Stimulated activated CD4-positive, alpha-beta T cell treated with anti-CD3 and anti-CD28 coated beads, Interleukin-15, amount 100 ng/mL, for 24 hours (primary cell): Measurements from ENCODE around the gene HECA.
"Not testable (repeated sequence)": the region's sequence is repeated elsewhere in the genome, so short reads cannot be mapped to it uniquely, and the experiment has no call there.

Experiments used
- DNase-seq: peaks from one replicate; pipeline ENCODE4 v3.0.0-alpha.2; 2020

Gene HECA, protein sequence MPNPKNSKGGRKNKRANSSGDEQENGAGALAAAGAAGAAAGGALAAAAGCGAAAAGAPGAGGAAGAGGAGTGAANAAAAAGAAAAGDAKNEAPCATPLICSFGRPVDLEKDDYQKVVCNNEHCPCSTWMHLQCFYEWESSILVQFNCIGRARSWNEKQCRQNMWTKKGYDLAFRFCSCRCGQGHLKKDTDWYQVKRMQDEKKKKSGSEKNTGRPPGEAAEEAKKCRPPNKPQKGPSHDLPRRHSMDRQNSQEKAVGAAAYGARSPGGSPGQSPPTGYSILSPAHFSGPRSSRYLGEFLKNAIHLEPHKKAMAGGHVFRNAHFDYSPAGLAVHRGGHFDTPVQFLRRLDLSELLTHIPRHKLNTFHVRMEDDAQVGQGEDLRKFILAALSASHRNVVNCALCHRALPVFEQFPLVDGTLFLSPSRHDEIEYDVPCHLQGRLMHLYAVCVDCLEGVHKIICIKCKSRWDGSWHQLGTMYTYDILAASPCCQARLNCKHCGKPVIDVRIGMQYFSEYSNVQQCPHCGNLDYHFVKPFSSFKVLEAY

GRCh38 chr6:139134817-139135577 is at the start of gene HECA:
Gene HECA, plus strand, starts transcription at chr6:139135080. Its CDS starts 317 bp downstream, at chr6:139135397.
- DNase-seq: peak; percentile 100

DNA sequence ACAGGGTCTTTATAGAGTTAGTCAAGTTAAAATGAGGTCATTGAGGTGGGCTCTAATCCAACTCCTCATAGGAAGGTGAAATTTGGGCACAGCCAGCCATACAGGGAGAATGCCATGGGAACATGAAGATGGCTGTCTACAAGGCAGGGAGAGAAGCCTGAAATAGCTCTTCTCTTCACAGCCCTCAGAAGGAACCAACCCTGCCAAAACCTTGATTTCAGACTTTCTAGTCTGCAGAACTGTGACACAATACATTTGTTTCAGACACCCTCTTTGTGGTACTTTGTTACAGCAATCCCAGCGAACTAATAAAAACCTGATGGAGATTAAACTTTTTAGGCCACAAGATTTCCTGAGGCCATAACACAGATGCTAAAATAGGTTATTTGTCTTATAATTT is 43.1 kb upstream of the HECA start:
- DNase-seq: no peak

DNA sequence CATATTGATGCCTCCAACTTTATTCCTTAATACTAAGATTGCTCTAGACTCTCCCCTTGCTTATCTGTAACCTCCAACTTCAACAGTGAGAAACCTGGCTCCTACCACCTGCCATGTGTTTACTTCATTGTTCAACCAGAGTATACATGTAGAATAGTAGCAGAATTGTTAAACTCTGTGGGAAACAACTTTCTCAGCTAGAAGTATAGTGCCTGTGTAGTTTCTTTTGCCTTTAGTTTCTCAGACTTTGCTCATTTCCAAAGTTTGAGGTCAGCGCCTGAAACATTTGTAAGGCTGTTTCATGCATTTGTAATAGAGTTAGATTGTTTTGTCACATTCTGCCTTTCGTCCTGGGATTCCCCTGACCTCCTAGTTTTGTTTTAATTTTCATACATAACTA is 34.9 kb upstream of the HECA start:
- DNase-seq: peak; percentile 11

- no peak for DNase-seq
Observed at GRCh38 chr6:139107051-139107450, 27.8 kb upstream of the HECA start.

DNA sequence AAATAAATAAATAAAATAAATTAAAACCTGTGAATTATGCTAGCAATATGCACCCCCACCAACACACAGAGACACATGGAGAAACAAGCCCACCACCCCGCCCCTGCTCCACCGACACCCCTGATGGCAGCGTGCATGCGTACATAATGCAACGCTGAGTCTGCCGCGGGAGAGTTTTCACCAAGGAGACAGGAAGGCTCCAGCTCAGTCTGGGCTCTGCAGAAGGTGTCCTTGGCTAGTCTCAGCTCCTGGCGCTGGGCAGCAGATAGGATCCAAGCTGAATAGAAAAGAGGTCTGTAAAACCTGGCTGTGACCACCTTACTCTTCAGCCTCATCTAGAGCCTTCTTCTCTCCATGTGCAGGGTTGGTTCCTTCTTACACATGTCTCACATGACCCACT is 26.5 kb upstream of the HECA start:
- DNase-seq: no peak

GRCh38 chr6:139109558-139109957 is 25.3 kb upstream of the HECA start:
- DNase-seq: peak; percentile 52

- DNase-seq: no peak
Observed at GRCh38 chr6:139112146-139112545, 22.7 kb upstream of the HECA start.

DNA sequence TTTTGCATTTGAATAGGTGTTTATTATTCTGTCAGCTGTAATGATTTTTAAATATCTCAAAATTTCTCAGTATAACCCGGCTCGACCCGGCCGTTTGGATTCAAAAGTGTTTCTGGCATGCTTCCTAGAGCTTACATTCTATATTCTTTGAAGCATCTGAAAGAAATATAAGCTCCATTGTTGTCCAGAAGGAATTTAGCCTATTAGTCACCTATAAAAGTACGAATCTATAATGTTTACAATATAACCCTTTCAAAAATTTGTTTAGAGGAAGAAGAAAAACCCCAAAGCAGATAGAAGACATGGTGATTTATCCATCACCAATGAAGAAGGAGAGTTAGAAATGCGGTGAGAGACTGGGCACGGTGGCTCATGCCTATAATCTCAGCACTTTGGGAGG is 22.3 kb upstream of the HECA start:
- no peak for DNase-seq

DNA sequence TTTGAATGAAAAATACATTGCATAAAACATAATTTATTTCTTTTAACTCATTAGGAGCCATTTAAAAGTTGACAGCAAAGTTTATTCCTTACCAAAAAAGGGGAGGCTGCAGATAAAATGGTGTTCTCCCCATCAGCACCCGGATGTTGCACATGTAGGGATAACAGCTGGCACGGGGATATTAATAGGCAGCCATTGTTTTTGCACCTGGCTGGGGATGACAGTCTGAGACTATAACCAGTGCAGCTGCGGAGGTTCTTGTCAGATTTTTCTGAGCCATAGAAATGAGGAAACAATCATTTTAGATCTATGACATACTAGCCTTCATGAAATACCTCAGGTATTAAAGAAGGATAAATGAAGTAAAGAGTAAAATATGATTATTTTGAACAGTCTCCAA is 20.1 kb upstream of the HECA start:
- no peak for DNase-seq

GRCh38 chr6:139115989-139116758 is 18.7 kb upstream of the HECA start:
- no peak for DNase-seq

GRCh38 chr6:139117734-139118133 is 17.1 kb upstream of the HECA start:
- DNase-seq: no peak

GRCh38 chr6:139119552-139119951 is 15.3 kb upstream of the HECA start:
- DNase-seq: no peak

DNA sequence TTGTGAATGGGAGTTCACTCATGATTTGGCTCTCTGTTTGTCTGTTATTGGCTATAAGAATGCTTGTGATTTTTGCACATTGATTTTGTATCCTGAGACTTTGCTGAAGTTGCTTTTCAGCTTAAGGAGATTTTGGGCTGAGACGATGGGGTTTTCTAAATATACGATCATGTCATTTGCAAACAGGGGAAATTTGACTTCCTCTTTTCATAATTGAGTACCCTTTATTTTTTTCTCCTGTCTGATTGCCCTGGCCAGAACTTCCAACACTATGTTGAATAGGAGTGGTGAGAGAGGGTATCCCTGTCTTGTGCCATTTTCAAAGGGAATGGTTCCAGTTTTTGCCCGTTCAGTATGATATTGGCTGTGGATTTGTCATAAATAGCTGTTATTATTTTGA is 12.1 kb upstream of the HECA start:
- not testable (repeated sequence) for DNase-seq

- DNase-seq: peak; percentile 81
Observed at GRCh38 chr6:139124887-139125672, 9.8 kb upstream of the HECA start.

DNA sequence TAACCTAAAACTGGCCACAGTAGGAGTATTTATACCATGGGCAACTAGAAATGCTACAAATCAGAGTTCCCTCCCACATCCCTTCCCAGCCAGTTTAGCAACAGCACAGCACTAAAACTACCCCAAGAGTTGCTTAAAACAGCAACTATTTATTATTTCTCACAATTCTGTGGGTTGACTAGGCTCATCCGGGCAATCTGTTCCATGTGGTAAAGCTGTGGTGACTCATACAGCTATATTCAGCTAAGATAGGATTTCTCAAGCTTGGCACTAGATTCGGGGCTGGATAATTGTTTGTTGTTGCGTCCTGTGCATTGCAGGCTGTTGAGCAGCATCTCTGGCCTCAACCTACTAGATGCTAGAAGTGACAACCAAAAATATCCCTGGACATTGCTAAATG is 8.6 kb upstream of the HECA start:
- DNase-seq: peak; percentile 45

DNA sequence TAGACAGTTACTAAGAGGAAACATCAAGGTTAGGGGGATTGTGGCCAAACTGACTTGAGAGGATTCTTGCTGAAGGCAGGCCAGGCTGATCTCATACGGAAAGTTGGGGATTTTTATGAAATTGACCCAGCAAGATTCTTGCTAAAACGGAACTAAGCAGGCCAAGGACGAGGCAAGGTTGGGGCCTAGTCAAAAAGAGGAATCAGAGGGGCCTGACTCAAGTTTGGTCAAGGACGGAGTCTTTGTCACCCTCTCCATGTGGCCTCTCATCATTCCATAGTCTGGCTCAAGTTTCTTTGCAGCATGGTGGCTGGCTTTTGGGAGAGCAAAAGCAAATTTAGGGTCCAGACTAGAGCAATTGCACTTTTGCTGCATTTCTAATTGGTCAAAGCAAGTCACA is 7.9 kb upstream of the HECA start:
- DNase-seq: no peak

DNA sequence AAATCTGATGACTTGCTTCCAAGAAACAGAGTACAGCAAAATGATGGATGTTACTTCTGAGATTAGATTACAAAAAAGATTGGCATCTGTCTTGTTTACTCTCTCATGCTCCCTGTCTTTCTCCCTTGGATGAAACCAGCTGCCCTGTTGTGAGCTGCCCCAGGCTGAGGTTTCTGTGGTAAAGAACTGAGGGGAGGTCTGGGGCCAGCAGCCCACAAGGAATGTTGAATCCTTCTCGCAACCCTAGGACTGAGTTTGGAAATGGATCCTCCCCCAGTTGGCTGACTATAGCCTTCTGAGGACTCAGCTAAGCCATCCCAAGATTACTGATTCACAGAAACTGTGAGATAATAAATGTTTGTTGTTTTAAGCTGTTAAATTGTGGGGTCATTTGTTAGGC is 5.6 kb upstream of the HECA start:
- DNase-seq: no peak

- DNase-seq: no peak
Observed at GRCh38 chr6:139131736-139132280, 3.1 kb upstream of the HECA start.

GRCh38 chr6:139133262-139134063 is 1.4 kb upstream of the HECA start:
- no peak for DNase-seq

- no peak for DNase-seq
Observed at GRCh38 chr6:139134064-139134395, 850 bp upstream of the HECA start.
